Activated CD4-positive, alpha-beta memory T cell treated with anti-CD3 and anti-CD28 coated beads for 36 hours (primary cell): ENCODE measurements around the gene GOLM1. TPM values are rescaled to one million over a fixed set of nuclear protein-coding genes. Genes with fewer than 3 reads are reported as not detected.

ENCODE experiments used
- CTCF ChIA-PET: fragments of 350-600 bp; sonication (Branson Sonifier 250); formaldehyde crosslinking; loops from one replicate; lab custom pipeline; 2021; ENCODE audit warnings: antibody characterized with exemption, inconsistent platforms; lab: Charles Lee
- POLR2A ChIA-PET: fragments of 350-600 bp; sonication (Branson Sonifier 250); formaldehyde crosslinking; loops from one replicate; lab custom pipeline; 2021; ENCODE audit warnings: antibody characterized with exemption; lab: Charles Lee
- DNase-seq: peaks from one replicate; pipeline ENCODE4 v3.0.0-alpha.2; 2020
- H3K27ac Mint-ChIP-seq: one replicate; pipeline ENCODE4 v1.8.0; 2021; ENCODE audit warnings: mixed read lengths
- H3K27me3 Mint-ChIP-seq: one replicate; pipeline ENCODE4 v1.8.0; 2021; ENCODE audit warnings: mixed read lengths
- H3K36me3 Mint-ChIP-seq: one replicate; pipeline ENCODE4 v1.8.0; 2021; ENCODE audit warnings: mixed read lengths
- H3K4me1 Mint-ChIP-seq: one replicate; pipeline ENCODE4 v1.8.0; 2021; ENCODE audit warnings: low read depth, mixed read lengths
- H3K4me3 Mint-ChIP-seq: one replicate; pipeline ENCODE4 v1.8.0; 2021; ENCODE audit warnings: mild to moderate bottlenecking, mixed read lengths
- H3K9me3 Mint-ChIP-seq: one replicate; pipeline ENCODE4 v1.8.0; 2021; ENCODE audit warnings: mixed read lengths
- intact Hi-C: fragments of 100-400 bp; cut with micrococcal nuclease; formaldehyde crosslinking; loops from one replicate; pipeline ENCODE4 v1.15.1; 2023
- total RNA-seq, 2 experiments: library from RNA; stranded (reverse); gene quantifications; one replicate each; pipeline ENCODE4 v1.2.3, GENCODE V29; 2021

The GOLM1 gene
- total RNA-seq, 2 experiments from 2014 or later = 2.0 to 2.1 TPM

GRCh38 chr9:86116425-86116824, 17.1 kb upstream of the GOLM1 start:
- Mint-ChIP-seq H3K36me3 (no peaks in the 10 kb centered on the region), H3K9me3 (no peaks in the 10 kb centered on the region), H3K27ac (no peak overlapping the region), H3K4me3 (no peak overlapping the region), H3K27me3 (peaks cover 4% of the 10 kb centered on the region), H3K4me1 (no peaks in the 10 kb centered on the region)
- intact Hi-C loops = no loop called here
- DNase-seq = no peak
- POLR2A ChIA-PET = no interaction called here
- CTCF ChIA-PET = no interaction called here

DNA sequence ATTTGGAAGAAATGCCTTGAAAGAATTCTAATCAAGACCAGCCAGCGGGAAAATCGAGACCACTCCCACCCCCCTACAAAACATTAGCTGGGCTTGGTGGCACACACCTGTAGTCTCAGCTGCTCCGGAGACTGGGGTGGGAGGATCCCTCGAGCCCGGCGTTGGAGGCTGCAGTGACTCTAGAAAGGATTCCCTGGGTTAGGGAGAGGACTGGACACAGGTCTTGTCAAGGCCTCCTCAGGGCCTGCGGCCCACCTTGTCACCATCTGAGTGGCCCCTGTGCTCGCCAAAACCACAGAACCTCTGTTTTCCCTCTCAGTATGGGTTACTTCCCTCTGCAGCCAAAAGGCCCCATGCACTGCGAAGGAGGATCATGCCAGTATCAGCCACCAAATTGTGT, 16.5 kb upstream of the GOLM1 start:
- no peak for DNase-seq
- Mint-ChIP-seq H3K27ac (no peak overlapping the region), H3K4me3 (no peak overlapping the region), H3K36me3 (no peaks in the 10 kb centered on the region), H3K27me3 (peaks cover 4% of the 10 kb centered on the region), H3K4me1 (no peaks in the 10 kb centered on the region), H3K9me3 (no peaks in the 10 kb centered on the region)
- intact Hi-C loops = no loop called here
- ChIA-PET POLR2A (no interaction called here), CTCF (no interaction called here)

- no peak for DNase-seq
- intact Hi-C loops = no loop called here
- CTCF ChIA-PET = no interaction called here
- Mint-ChIP-seq H3K4me1 (peaks cover 2% of the 10 kb centered on the region), H3K9me3 (no peaks in the 10 kb centered on the region), H3K27me3 (peaks cover 6% of the 10 kb centered on the region), H3K36me3 (no peaks in the 10 kb centered on the region), H3K4me3 (no peak overlapping the region), H3K27ac (no peak overlapping the region)
- POLR2A ChIA-PET = no interaction called here
These were observed 12.7 kb upstream of the GOLM1 start for GRCh38 chr9:86112057-86112456.

DNA sequence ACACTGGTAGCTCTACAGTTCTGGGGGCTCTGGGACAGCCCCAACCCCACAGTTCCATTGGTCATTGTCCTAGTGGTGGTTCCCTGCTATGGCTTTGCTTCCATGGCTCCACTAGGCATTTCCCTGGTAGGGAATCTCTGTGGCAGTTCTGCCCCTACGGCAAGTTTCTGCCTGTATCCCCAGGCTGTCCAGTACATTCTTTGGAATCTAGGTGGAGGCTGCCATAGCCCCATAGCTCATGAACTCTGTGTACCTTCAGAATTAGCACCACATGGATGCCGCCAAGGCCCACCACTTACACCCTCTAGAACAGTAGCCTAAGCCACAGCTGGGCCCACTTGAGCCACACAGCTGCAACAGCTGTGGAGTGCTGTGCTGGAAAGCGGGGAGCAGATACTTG, 3.3 kb upstream of the GOLM1 start:
- DNase-seq = no peak
- Mint-ChIP-seq H3K4me3 (no peak overlapping the region), H3K27ac (no peak overlapping the region), H3K4me1 (peaks cover 14% of the 10 kb centered on the region), H3K9me3 (no peaks in the 10 kb centered on the region), H3K27me3 (peaks cover 35% of the 10 kb centered on the region), H3K36me3 (no peaks in the 10 kb centered on the region)
- ChIA-PET POLR2A (no interaction called here), CTCF (no interaction called here)
- intact Hi-C loops = loop anchor here (5.0 kb wide), 1 partner anchor 245 kb away; no protein-coding TSS in a partner anchor

DNA sequence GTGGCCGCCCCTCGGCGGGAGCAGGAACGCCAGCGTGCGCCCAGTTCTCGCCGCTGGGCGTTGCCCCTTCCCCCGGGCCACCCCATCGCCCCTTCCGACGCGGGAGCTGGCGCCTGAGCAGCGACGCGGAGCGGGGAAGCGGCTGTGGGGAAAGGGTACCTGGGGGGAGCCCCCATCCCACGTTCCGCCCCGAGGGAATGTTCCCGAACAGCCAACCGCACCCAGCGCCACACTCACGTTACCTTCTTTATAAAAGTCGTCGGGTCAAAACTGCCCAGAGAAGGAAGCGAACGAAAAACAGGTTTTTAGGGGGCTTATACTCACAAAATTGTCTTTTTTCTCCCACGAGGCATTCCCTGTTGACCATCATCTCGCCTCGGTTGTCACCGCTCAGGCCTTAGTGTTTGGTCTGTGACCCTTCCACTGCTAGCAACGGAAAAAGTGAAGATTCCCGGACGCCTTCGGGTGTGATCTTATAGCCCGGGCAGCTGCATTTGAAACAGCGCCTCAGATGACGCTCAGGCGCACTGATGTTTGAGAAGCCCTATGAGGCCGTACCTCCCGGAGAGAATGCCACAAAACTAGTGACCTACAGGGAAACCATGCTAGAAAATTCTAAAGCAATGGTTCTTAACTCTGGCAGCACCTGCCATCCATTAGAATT, 475 bp upstream of the GOLM1 start:
- intact Hi-C loops = loop anchor here (2.0 to 5.0 kb wide), 2 partner anchors 181 to 247 kb away; no protein-coding TSS in a partner anchor
- Mint-ChIP-seq H3K4me1 (peaks cover 8% of the 10 kb centered on the region), H3K27me3 (peaks cover 40% of the 10 kb centered on the region), H3K9me3 (no peaks in the 10 kb centered on the region), H3K27ac (no peak overlapping the region), H3K36me3 (no peaks in the 10 kb centered on the region), H3K4me3 (peak overlapping the region; percentile 73)
- ChIA-PET CTCF (interaction anchor here (1.6 kb wide), 1 partner anchor 102 kb away, joined by 12 read pairs; no protein-coding TSS in a partner anchor), POLR2A (no interaction called here)
- peak; percentile 43 for DNase-seq

DNA sequence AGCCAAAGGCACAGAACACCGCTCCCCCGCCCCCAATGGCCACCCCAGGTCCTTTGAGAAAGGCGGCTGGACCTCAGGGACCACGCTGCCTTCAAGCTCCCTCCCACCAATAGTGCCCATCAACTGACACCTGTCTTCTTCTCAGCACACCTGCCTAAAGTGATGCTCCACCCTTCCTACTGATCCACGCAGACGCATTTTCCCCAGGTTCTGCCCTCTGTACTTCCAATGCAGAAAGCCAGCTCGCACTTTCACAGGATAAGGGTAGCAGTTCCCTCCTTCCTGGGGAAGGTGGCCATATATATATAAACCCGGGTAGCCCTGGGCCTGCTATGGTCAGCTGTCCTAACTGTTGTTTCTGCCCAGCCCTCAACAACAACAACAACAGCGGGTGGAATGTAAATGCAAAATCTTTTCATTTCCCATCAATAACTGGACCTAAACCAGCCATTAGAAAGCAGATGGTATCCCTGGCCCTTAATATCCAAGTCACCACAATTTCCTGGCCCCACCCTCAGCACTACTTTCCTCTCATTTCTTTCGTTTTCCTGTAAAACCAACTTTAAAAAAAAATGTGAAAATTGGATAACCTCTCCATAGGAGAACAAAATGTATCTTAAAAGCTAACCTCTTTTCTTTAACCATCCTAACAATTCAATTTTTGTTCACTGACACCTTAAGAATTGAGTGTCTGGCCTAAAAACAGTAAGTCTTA, 1.7 kb downstream of the GOLM1 start:
- DNase-seq = no peak
- Mint-ChIP-seq H3K36me3 (no peaks in the 10 kb centered on the region), H3K27me3 (peaks cover 33% of the 10 kb centered on the region), H3K9me3 (no peaks in the 10 kb centered on the region), H3K4me3 (no peak overlapping the region), H3K4me1 (peaks cover 8% of the 10 kb centered on the region), H3K27ac (no peak overlapping the region)
- CTCF ChIA-PET = interaction anchor here (0.6 kb wide), 1 partner anchor 105 kb away, joined by 3 read pairs; no protein-coding TSS in a partner anchor
- intact Hi-C loops = loop anchor here (2.0 kb wide), 1 partner anchor 183 kb away; no protein-coding TSS in a partner anchor
- POLR2A ChIA-PET = no interaction called here

DNA sequence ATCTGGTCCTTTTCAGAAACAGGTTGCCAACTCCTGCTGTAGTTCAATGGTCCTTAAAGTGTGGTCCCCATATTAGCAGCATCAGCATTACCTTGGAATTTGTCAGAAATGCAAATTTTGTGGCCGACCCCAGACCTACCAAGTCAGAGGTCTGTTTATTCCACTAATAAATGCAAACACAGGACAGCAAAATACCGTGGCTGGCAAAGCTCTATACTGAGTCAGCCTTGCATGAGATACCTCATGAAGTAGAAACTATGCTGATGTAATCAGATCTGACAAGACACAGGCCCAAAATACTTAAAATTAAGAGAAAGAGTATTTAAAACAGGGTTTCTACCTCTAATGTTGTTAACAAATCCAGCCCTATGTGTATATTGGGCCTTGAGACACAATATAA, 3.0 kb downstream of the GOLM1 start:
- intact Hi-C loops = no loop called here

DNA sequence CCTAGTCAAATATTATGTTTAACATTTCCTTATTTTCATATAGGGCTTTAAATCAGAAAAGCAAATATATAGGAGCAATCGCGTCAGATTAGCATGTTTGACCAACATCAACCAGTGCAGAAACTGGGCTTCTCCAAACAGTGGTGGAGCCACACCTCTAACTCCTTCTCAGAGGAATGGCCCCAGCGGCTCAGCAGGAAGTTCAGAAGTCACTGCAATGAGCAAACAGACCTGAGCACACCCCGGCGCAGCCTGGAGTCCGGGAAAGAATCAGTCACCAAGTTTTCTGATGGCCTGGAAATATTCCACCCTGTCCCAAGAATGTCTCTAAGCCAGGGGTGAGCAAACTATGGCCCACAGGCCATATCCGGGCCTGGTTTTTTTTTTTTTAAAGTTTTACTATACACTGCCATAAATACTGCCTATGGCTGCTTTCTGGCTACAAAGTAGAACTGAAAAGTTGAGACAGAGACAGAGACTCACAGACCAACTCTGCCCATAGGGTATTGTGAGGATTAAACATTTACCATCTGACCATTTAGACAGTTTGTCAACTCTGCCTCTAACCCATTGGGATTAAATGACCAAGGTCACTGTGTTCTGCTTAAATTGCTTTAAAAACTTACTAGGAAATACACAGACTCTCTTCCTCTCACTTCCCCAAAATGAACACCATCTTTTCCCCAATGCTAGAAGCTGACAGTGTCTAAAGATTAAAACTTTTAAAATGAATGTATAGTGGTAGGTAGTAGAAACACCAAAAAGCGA, 5.4 kb downstream of the GOLM1 start:
- POLR2A ChIA-PET = no interaction called here

More for the DNA sequence above, 3.0 kb downstream of the GOLM1 start:
- H3K4me3 Mint-ChIP-seq = no peak overlapping the region
- peaks cover 31% of the 10 kb centered on the region for H3K27me3 Mint-ChIP-seq
- H3K9me3 Mint-ChIP-seq = no peaks in the 10 kb centered on the region
- H3K27ac Mint-ChIP-seq = no peak overlapping the region
- ChIA-PET POLR2A (no interaction called here), CTCF (no interaction called here)
- peaks cover 8% of the 10 kb centered on the region for H3K4me1 Mint-ChIP-seq
- H3K36me3 Mint-ChIP-seq = no peaks in the 10 kb centered on the region
- DNase-seq = no peak

GRCh38 chr9:86091477-86091876, 7.9 kb downstream of the GOLM1 start:
- H3K4me1 Mint-ChIP-seq = no peaks in the 10 kb centered on the region
- H3K4me3 Mint-ChIP-seq = no peak overlapping the region
- CTCF ChIA-PET = no interaction called here
- peaks cover 21% of the 10 kb centered on the region for H3K27me3 Mint-ChIP-seq
- DNase-seq = no peak
- intact Hi-C loops = no loop called here
- H3K9me3 Mint-ChIP-seq = no peaks in the 10 kb centered on the region
- H3K27ac Mint-ChIP-seq = no peak overlapping the region
- POLR2A ChIA-PET = no interaction called here
- no peaks in the 10 kb centered on the region for H3K36me3 Mint-ChIP-seq

More for the DNA sequence above, 5.4 kb downstream of the GOLM1 start:
- intact Hi-C loops = no loop called here
- no peak overlapping the region for H3K4me3 Mint-ChIP-seq
- no peak overlapping the region for H3K27ac Mint-ChIP-seq
- CTCF ChIA-PET = no interaction called here
- H3K4me1 Mint-ChIP-seq = no peaks in the 10 kb centered on the region
- H3K36me3 Mint-ChIP-seq = no peaks in the 10 kb centered on the region
- H3K9me3 Mint-ChIP-seq = no peaks in the 10 kb centered on the region
- peaks cover 27% of the 10 kb centered on the region for H3K27me3 Mint-ChIP-seq
- no peak for DNase-seq

DNA sequence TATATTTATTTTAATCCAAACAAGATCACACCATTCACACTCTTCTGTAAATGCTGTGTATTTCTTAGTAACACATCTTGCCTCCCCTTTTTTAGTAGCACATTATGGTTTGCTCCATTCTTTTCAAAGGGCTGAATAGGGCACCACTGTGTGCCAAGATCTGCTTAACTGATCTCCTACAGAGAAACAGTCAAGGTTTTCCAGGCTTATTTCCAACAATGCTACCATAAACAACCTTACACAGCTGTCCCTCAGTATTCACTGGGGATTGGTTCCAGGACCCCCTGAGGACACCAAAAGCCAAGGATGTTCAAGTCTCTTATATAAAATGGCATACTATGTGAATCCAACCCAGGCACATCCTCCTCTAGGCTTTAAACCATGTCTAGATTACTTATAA, 16.5 kb downstream of the GOLM1 start:
- Mint-ChIP-seq H3K4me3 (no peak overlapping the region), H3K9me3 (no peaks in the 10 kb centered on the region), H3K4me1 (no peaks in the 10 kb centered on the region), H3K27me3 (peaks cover 3% of the 10 kb centered on the region), H3K27ac (no peak overlapping the region), H3K36me3 (no peaks in the 10 kb centered on the region)
- intact Hi-C loops = no loop called here
- no peak for DNase-seq
- ChIA-PET POLR2A (no interaction called here), CTCF (no interaction called here)

DNA sequence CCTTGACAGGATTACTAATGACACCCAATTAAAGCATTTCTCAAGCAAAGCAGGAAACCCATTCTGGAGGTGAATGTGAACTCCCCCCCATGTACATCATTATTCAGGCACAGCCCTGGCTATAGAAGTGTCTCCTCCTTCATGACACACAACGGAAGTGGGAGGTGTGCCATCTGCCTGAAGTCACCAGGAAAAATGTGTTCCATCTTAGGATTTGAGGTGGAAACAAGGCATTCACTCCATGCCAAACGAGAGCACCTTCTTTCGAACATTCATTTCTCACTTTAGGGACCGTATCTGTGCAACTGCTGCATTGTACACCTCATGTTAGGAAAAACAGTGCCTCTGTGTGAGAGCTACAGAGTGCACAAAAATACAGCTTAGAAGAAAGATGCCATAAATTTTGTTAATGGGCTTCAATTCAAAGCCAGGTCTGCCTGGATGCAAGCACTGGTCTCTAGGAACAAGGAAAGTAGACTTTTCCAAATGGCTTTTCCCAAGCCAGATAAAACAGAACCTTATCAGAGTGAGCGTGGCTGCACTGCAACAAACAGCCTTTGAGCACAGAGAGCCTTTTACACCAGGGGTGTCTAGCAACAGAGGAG, 19.4 kb downstream of the GOLM1 start:
- H3K27ac Mint-ChIP-seq = no peak overlapping the region
- H3K4me1 Mint-ChIP-seq = peaks cover 4% of the 10 kb centered on the region
- no peaks in the 10 kb centered on the region for H3K36me3 Mint-ChIP-seq
- DNase-seq = no peak
- no peaks in the 10 kb centered on the region for H3K27me3 Mint-ChIP-seq
- ChIA-PET CTCF (no interaction called here), POLR2A (no interaction called here)
- intact Hi-C loops = no loop called here
- H3K4me3 Mint-ChIP-seq = no peak overlapping the region
- H3K9me3 Mint-ChIP-seq = no peaks in the 10 kb centered on the region

GRCh38 chr9:86079421-86079831, 19.9 kb downstream of the GOLM1 start:
- CTCF ChIA-PET = no interaction called here
- Mint-ChIP-seq H3K4me3 (no peak overlapping the region), H3K27me3 (no peaks in the 10 kb centered on the region), H3K27ac (no peak overlapping the region), H3K4me1 (peaks cover 4% of the 10 kb centered on the region), H3K36me3 (no peaks in the 10 kb centered on the region), H3K9me3 (no peaks in the 10 kb centered on the region)
- intact Hi-C loops = no loop called here
- no peak for DNase-seq
- POLR2A ChIA-PET = no interaction called here
